Stimulated activated CD4-positive, alpha-beta T cell treated with anti-CD3 and anti-CD28 coated beads, TNF-alpha, amount 100 ng/mL, for 1 hour (primary cell): Measurements from ENCODE around the gene HTRA1.
A peak's percentile ranks its signal among the peaks of the same experiment; 100 is the strongest.

Experiments
- DNase-seq, 3 donors: peaks; one replicate each; pipeline ENCODE4 v3.0.0-alpha.2; 2020; ENCODE audit warnings: low read depth in 3 of 3, low spot score in 1 of 3

The HTRA1 gene

GRCh38 chr10:122515022-122515424 lies 53.7 kb downstream of the HTRA1 start:
- no peak for DNase-seq

- peak in 2 of 3 donors; percentile 4 to 22 for DNase-seq
These were observed 54.4 kb downstream of the HTRA1 start for GRCh38 chr10:122515588-122516231.

GRCh38 chr10:122516734-122517133 lies 55.4 kb downstream of the HTRA1 start:
- no peak for DNase-seq

GRCh38 chr10:122519144-122519543 lies 57.8 kb downstream of the HTRA1 start:
- no peak for DNase-seq

- DNase-seq: no peak
These were observed 58.5 kb downstream of the HTRA1 start for GRCh38 chr10:122519873-122520272.

GRCh38 chr10:122521011-122521410 lies 59.7 kb downstream of the HTRA1 start:
- DNase-seq: no peak

- DNase-seq: no peak
These were observed 63.5 kb downstream of the HTRA1 start for GRCh38 chr10:122524811-122525210.

- no peak for DNase-seq
These were observed 64.4 kb downstream of the HTRA1 start for GRCh38 chr10:122525788-122526187.

GRCh38 chr10:122526892-122527291 lies 65.5 kb downstream of the HTRA1 start:
- DNase-seq: no peak

- DNase-seq: no peak
These were observed 68.8 kb downstream of the HTRA1 start for GRCh38 chr10:122530177-122530576.

- DNase-seq: no peak
These were observed 69.9 kb downstream of the HTRA1 start for GRCh38 chr10:122531261-122531660.

- no peak for DNase-seq
These were observed 70.6 kb downstream of the HTRA1 start for GRCh38 chr10:122531939-122532338.

GRCh38 chr10:122532601-122533296 lies 71.4 kb downstream of the HTRA1 start:
- no peak for DNase-seq

GRCh38 chr10:122537545-122537944 lies 76.2 kb downstream of the HTRA1 start:
- no peak for DNase-seq

GRCh38 chr10:122541541-122542002 lies 80.2 kb downstream of the HTRA1 start:
- DNase-seq: no peak

GRCh38 chr10:122543676-122544445 lies 82.5 kb downstream of the HTRA1 start:
- no peak for DNase-seq

- DNase-seq: no peak
These were observed 83.1 kb downstream of the HTRA1 start for GRCh38 chr10:122544493-122544892.

GRCh38 chr10:122546242-122546641 lies 84.9 kb downstream of the HTRA1 start:
- no peak for DNase-seq

- no peak for DNase-seq
These were observed 87.2 kb downstream of the HTRA1 start for GRCh38 chr10:122548407-122549085.

GRCh38 chr10:122549636-122550035 lies 88.3 kb downstream of the HTRA1 start:
- no peak for DNase-seq

GRCh38 chr10:122550427-122550826 lies 89.1 kb downstream of the HTRA1 start:
- no peak for DNase-seq
